ENCODE results near the gene TMTC4. TPM values are rescaled to one million over a fixed set of nuclear protein-coding genes. Genes with fewer than 3 reads are reported as not detected.

Gene TMTC4
- total RNA-seq, 4 donors from 2014 or later: 6.5 to 10.6 (median 7.7) TPM

GRCh38 chr13:100674872-100675660 is 471 bp upstream of the TMTC4 start:
- no peaks in the 10 kb centered on the region for H3K9me3 ChIP-seq
- DNase-seq (peak; percentile 98 to 99), ATAC-seq (peak; percentile 94 to 95)
- peak overlapping the region; percentile 70 to 92 (median 76) for H3K4me3 ChIP-seq
- intact Hi-C loops (cut with DNase I; ENCODE audit: low total_unique reads) (loop anchor here (2.0 to 10.0 kb wide), 3 partner anchors 580 to 1720 kb away; partner anchors contain the start of gene CLYBL), in situ Hi-C loops (cut with MboI; ENCODE audit: low sequenced_read_pairs in 4 of 4) (no loop called here)
- no peaks in the 10 kb centered on the region for H3K27me3 ChIP-seq
- peaks cover 4 to 12% of the 10 kb centered on the region in 2 donors for H3K4me1 ChIP-seq
- H3K27ac ChIP-seq: peak overlapping the region; percentile 71 to 83 (median 78)
- TF ChIP-seq POLR2A (IDR thresholded peaks at IDR 0.05): peak; percentile 59 to 79
- TF ChIP-seq CTCF (IDR thresholded peaks at IDR 0.05 in 4 of 5, conservative IDR thresholded peaks at IDR 0.05 in 1 of 5): peak in 2 of 5 experiments; percentile 35 to 40
- no peaks in the 10 kb centered on the region for H3K36me3 ChIP-seq

- TF ChIP-seq POLR2A (IDR thresholded peaks at IDR 0.05): peak in 1 of 2 donors; percentile 14
- TF ChIP-seq CTCF (IDR thresholded peaks at IDR 0.05 in 4 of 5, conservative IDR thresholded peaks at IDR 0.05 in 1 of 5): no peak
- DNase-seq (peak in 1 of 2 donors; percentile 24), ATAC-seq (peak; percentile 57 to 60)
- intact Hi-C loops (cut with DNase I; ENCODE audit: low total_unique reads) (loop anchor here (2.0 to 10.0 kb wide), 3 partner anchors 579 to 1721 kb away; partner anchors contain the start of gene CLYBL), in situ Hi-C loops (cut with MboI; ENCODE audit: low sequenced_read_pairs in 4 of 4) (no loop called here)
- Histone ChIP-seq H3K9me3 (no peaks in the 10 kb centered on the region), H3K27me3 (no peaks in the 10 kb centered on the region), H3K36me3 (no peaks in the 10 kb centered on the region), H3K4me3 (peak overlapping the region; percentile 70 to 92 (median 76)), H3K4me1 (peaks cover 4 to 12% of the 10 kb centered on the region in 2 donors), H3K27ac (peak overlapping the region; percentile 58 to 83 (median 74))
Observed at GRCh38 chr13:100673713-100674571, 653 bp downstream of the TMTC4 start.

- in situ Hi-C loops (cut with MboI; ENCODE audit: low sequenced_read_pairs in 4 of 4) (no loop called here), intact Hi-C loops (cut with DNase I; ENCODE audit: low total_unique reads) (loop anchor here (10.0 kb wide), 2 partner anchors 579 to 1721 kb away; no protein-coding TSS in a partner anchor)
- Histone ChIP-seq H3K4me1 (peaks cover 4 to 12% of the 10 kb centered on the region in 2 donors), H3K27ac (no peak overlapping the region), H3K9me3 (no peaks in the 10 kb centered on the region), H3K4me3 (peak overlapping the region; percentile 47 to 72 (median 62)), H3K36me3 (peaks cover 0 to 2% of the 10 kb centered on the region in 2 donors), H3K27me3 (no peaks in the 10 kb centered on the region)
- TF ChIP-seq POLR2A (IDR thresholded peaks at IDR 0.05) (no peak), CTCF (IDR thresholded peaks at IDR 0.05 in 4 of 5, conservative IDR thresholded peaks at IDR 0.05 in 1 of 5) (no peak)
- ATAC-seq: no peak
- no peak for DNase-seq
Observed at GRCh38 chr13:100673376-100673712, 1.3 kb downstream of the TMTC4 start.

- Histone ChIP-seq H3K4me1 (peaks cover 4 to 12% of the 10 kb centered on the region in 2 donors), H3K27ac (no peak overlapping the region), H3K36me3 (peaks cover 0 to 6% of the 10 kb centered on the region in 2 donors), H3K4me3 (no peak overlapping the region), H3K9me3 (no peaks in the 10 kb centered on the region), H3K27me3 (no peaks in the 10 kb centered on the region)
- ATAC-seq (no peak), DNase-seq (no peak)
- in situ Hi-C loops (cut with MboI; ENCODE audit: low sequenced_read_pairs in 4 of 4): no loop called here
- intact Hi-C loops (cut with DNase I; ENCODE audit: low total_unique reads): loop anchor here (10.0 kb wide), 2 partner anchors 577 to 1723 kb away; no protein-coding TSS in a partner anchor
- no peak for TF ChIP-seq CTCF (IDR thresholded peaks at IDR 0.05 in 4 of 5, conservative IDR thresholded peaks at IDR 0.05 in 1 of 5)
- TF ChIP-seq POLR2A (IDR thresholded peaks at IDR 0.05): no peak
Observed at GRCh38 chr13:100671389-100672182, 3.0 kb downstream of the TMTC4 start.

Measured in gastrocnemius medialis (tissue), 4 donors.